ENCODE data around the gene CORO6. TPM values are rescaled to one million over a fixed set of nuclear protein-coding genes. Genes with fewer than 3 reads are reported as not detected.
A peak's percentile ranks its signal among the peaks of the same experiment; 100 is the strongest.

CORO6 gene
- total and polyA plus RNA-seq, 10 of the 15 experiments (the other 5 are each of a cell fraction or from before 2014, with no cell fraction given) = 0.26 to 5.0 (median 1.7) TPM; not detected in 1

DNA sequence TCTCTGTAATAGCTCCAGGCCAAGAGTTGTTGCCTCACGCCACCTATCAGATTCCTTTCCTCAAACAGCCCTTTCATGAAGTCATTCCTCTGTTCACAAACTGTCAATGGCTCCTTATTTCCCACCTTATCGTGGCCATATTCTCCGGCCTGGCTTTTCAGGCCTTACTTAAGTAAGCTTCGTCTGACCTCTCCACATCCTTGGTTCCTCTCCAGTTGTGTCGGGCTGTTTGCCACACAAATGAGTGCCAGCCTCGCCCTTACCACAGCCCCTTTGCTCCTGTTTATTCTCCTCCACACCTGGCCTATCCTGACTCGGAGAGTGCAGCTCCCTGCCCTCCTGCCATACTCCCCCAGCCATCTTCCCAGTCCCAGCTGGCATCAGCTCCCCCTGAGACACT, 52.2 kb downstream of the CORO6 start:
- CTCF ChIA-PET = interaction anchor here (0.9 to 6.2 kb wide), 9 partner anchors 8 to 361 kb away, joined by 3 to 57 read pairs (median 7); partner anchors contain the start of gene ANKRD13B
- DNase-seq (ENCODE audit: low read depth, low spot score) = no peak
- Histone ChIP-seq H4K20me1 (ENCODE audit: control insufficient read depth, insufficient read depth) (no peaks in the 10 kb centered on the region), H3K9me3 (replicated peaks; ENCODE audit: control insufficient read depth, insufficient read depth, low read length) (no peaks in the 10 kb centered on the region), H3K4me3 (no peak overlapping the region), H3K36me3 (ENCODE audit: control insufficient read depth in 2 of 2, insufficient read depth in 2 of 2, low read length in 1 of 2) (peaks cover 0 to 3% of the 10 kb centered on the region in 2 experiments; a peak in 2 of 4 replicates), H3K4me1 (ENCODE audit: control insufficient read depth, insufficient read depth, low read length) (peaks cover 6% of the 10 kb centered on the region; the same call in 1 of the 2 replicates), H3K27ac (ENCODE audit: control insufficient read depth, insufficient read depth) (no peak overlapping the region), H3K79me2 (ENCODE audit: control insufficient read depth, insufficient read depth, low read length) (peaks cover 7% of the 10 kb centered on the region; the same call in 1 of the 2 replicates), H3K4me2 (ENCODE audit: control insufficient read depth, insufficient read depth) (no peak overlapping the region), H3K27me3 (replicated peaks in 1 of 2; ENCODE audit: control insufficient read depth in 2 of 2, insufficient read depth in 2 of 2, low read length in 1 of 2) (no peaks in the 10 kb centered on the region), H3K9ac (ENCODE audit: control insufficient read depth, insufficient read depth, low read length) (no peak overlapping the region), H2AFZ (ENCODE audit: control insufficient read depth, low read depth, low read length) (no peak overlapping the region)
- SMC1A ChIA-PET (ENCODE audit: uncharacterized antibody, unreplicated experiment) = interaction anchor here (1.9 kb wide), 1 partner anchor 200 kb away, joined by 6 read pairs; no protein-coding TSS in a partner anchor
- in situ Hi-C loops (cut with MboI) (no loop called here), intact Hi-C loops (cut with micrococcal nuclease; ENCODE audit: unreplicated experiment) (no loop called here)
- no peak for FAIRE-seq
- ATAC-seq = no peak
- POLR2A ChIA-PET = interaction anchor here (0.7 to 1.0 kb wide), 2 partner anchors 12 to 77 kb away, joined by 3 to 4 read pairs; no protein-coding TSS in a partner anchor
- TF ChIP-seq SRF (IDR thresholded peaks at IDR 0.05; ENCODE audit: low read depth in 2 of 2, low read length in 2 of 2) = no peak
- TF ChIP-seq ZBTB33 (IDR thresholded peaks at IDR 0.05) = no peak
- TF ChIP-seq ZNF207 (IDR thresholded peaks at IDR 0.05; ENCODE audit: borderline replicate concordance) = no peak
- TF ChIP-seq SIX5 (IDR thresholded peaks at IDR 0.05; ENCODE audit: low read depth, low read length, severe bottlenecking) = no peak
- no peak for TF ChIP-seq CHD4 (IDR thresholded peaks at IDR 0.05)
- TF ChIP-seq BMI1 (IDR thresholded peaks at IDR 0.05; ENCODE audit: borderline replicate concordance) = no peak
- TF ChIP-seq POLR2A (IDR thresholded peaks at IDR 0.05; ENCODE audit: low read depth, low read length) = no peak
- no peak for TF ChIP-seq IRF4 (IDR thresholded peaks at IDR 0.05; ENCODE audit: low read depth, low read length)
- TF ChIP-seq ZNF622 (IDR thresholded peaks at IDR 0.05) = no peak
- no peak for TF ChIP-seq YBX1 (IDR thresholded peaks at IDR 0.05)
- TF ChIP-seq, protein P1, sequence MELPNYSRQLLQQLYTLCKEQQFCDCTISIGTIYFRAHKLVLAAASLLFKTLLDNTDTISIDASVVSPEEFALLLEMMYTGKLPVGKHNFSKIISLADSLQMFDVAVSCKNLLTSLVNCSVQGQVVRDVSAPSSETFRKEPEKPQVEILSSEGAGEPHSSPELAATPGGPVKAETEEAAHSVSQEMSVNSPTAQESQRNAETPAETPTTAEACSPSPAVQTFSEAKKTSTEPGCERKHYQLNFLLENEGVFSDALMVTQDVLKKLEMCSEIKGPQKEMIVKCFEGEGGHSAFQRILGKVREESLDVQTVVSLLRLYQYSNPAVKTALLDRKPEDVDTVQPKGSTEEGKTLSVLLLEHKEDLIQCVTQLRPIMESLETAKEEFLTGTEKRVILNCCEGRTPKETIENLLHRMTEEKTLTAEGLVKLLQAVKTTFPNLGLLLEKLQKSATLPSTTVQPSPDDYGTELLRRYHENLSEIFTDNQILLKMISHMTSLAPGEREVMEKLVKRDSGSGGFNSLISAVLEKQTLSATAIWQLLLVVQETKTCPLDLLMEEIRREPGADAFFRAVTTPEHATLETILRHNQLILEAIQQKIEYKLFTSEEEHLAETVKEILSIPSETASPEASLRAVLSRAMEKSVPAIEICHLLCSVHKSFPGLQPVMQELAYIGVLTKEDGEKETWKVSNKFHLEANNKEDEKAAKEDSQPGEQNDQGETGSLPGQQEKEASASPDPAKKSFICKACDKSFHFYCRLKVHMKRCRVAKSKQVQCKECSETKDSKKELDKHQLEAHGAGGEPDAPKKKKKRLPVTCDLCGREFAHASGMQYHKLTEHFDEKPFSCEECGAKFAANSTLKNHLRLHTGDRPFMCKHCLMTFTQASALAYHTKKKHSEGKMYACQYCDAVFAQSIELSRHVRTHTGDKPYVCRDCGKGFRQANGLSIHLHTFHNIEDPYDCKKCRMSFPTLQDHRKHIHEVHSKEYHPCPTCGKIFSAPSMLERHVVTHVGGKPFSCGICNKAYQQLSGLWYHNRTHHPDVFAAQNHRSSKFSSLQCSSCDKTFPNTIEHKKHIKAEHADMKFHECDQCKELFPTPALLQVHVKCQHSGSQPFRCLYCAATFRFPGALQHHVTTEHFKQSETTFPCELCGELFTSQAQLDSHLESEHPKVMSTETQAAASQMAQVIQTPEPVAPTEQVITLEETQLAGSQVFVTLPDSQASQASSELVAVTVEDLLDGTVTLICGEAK (IDR thresholded peaks at IDR 0.05; ENCODE audit: borderline replicate concordance) = no peak
- no peak for TF ChIP-seq RCOR1 (conservative IDR thresholded peaks at IDR 0.05; ENCODE audit: low read depth, low read length)
- TSS peak; percentile 68 for BruUV-seq (replicated peaks)
- RAD21 ChIA-PET (ENCODE audit: unreplicated experiment) = interaction anchor here (1.6 to 3.9 kb wide), 5 partner anchors 9 to 201 kb away, joined by 3 to 21 read pairs (median 11); no protein-coding TSS in a partner anchor
- whole genome bisulfite sequencing (ENCODE audit: insufficient coverage, insufficient replicate concordance, low lambda C conversion rate, missing lambda C conversion rate) = 75% methylated on average over 7 of the region's 7 CpGs
